ENCODE results near the gene GNGT1. TPM values are rescaled to one million over a fixed set of nuclear protein-coding genes. Genes with fewer than 3 reads are reported as not detected.

Gene GNGT1
- total and polyA plus RNA-seq, 2 of the 8 experiments (the other 6 are each of a cell fraction or from before 2014, with no cell fraction given): 0.26 TPM; not detected in 1

DNA sequence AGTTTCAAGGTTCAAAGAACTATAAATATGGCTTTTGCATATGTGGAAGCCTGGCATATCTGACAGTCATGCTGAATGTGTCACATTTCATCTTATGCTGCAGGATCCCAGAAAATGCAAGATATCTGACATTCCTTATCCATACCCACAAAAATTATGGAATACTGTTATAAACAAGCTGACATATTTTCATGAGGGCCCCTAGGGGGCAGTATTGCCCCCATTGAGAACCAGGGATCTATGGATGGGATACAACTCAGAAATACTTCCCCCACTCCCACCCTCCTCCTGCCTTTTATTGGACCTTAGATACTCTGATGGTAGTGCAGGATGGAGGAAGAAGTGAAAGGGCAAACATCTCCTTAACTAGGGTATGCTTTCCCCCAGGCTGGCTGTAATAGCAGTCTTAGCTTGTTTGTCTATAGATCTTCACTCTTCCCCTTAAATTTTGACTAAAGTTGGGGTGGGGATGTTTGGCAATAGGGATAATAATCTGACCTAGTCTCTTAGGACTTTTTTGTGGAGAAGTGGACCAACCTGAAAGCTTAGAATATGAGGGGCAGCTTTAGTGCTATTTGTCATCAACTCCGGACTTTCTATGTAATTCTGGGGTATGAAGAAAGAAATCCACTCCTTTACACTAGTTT is 3.5 kb upstream of the GNGT1 start:
- peak in 1 of 2 experiments; percentile 54 for DNase-seq (ENCODE audit: low read depth in 1 of 2, low spot score in 2 of 2)
- FAIRE-seq: peak; percentile 57

More for the DNA sequence above, 3.5 kb upstream of the GNGT1 start:
- Histone ChIP-seq H2BK5ac (ENCODE audit: low read depth, low read length) (no peak overlapping the region), H2AK5ac (ENCODE audit: low read depth, low read length) (no peak overlapping the region), H3K79me2 (ENCODE audit: control insufficient read depth in 1 of 2, insufficient read depth in 2 of 2, low read length in 2 of 2) (no peaks in the 10 kb centered on the region), H4K5ac (ENCODE audit: insufficient read length, low read depth, low read length) (no peak overlapping the region), H3K18ac (ENCODE audit: extremely low read depth, low read length) (no peak overlapping the region), H2BK12ac (ENCODE audit: low read depth, low read length) (no peak overlapping the region), H2BK120ac (replicated peaks; ENCODE audit: low read depth, low read length) (no peak overlapping the region), H3K23ac (ENCODE audit: insufficient read length) (no peak overlapping the region), H3K14ac (ENCODE audit: insufficient read length) (no peak overlapping the region), H4K8ac (ENCODE audit: extremely low read depth, insufficient read depth, low read length) (no peak overlapping the region), H3K27me3 (replicated peaks in 1 of 4; ENCODE audit: control insufficient read depth in 3 of 4, extremely low read depth in 1 of 4, insufficient read depth in 3 of 4, low read length in 3 of 4) (no peaks in the 10 kb centered on the region), H3K4me1 (replicated peaks in 1 of 4; ENCODE audit: control insufficient read depth in 3 of 4, insufficient read depth in 4 of 4, low read length in 3 of 4) (peaks cover 0 to 2% (median 0%) of the 10 kb centered on the region in 4 experiments; a peak in 1 of 7 replicates), H3K23me2 (ENCODE audit: low read depth, low read length) (no peaks in the 10 kb centered on the region), H3K79me1 (ENCODE audit: low read depth, low read length) (no peaks in the 10 kb centered on the region), H3K27ac (ENCODE audit: low read depth, low read length) (no peak overlapping the region), H3K4me3 (ENCODE audit: extremely low read depth in 1 of 4, insufficient read depth in 2 of 4, low read depth in 3 of 4, low read length in 4 of 4) (no peak overlapping the region), H3K4ac (replicated peaks; ENCODE audit: insufficient read length, low read depth, low read length) (no peak overlapping the region), H4K20me1 (replicated peaks in 1 of 2; ENCODE audit: control insufficient read depth in 1 of 2, insufficient read depth in 2 of 2, low read length in 2 of 2) (no peaks in the 10 kb centered on the region), H4K91ac (replicated peaks; ENCODE audit: insufficient read length, low read length) (no peak overlapping the region), H2AFZ (ENCODE audit: low read length) (no peak overlapping the region), H3K36me3 (ENCODE audit: control insufficient read depth in 2 of 4, insufficient read depth in 4 of 4, low read length in 3 of 4) (no peaks in the 10 kb centered on the region), H3K56ac (replicated peaks; ENCODE audit: insufficient read length, low read depth, low read length) (no peak overlapping the region), H3K9ac (replicated peaks in 1 of 4; ENCODE audit: extremely low read depth in 1 of 4, low read depth in 3 of 4, low read length in 3 of 4) (no peak overlapping the region), H2BK20ac (ENCODE audit: low read length) (no peak overlapping the region), H3K9me3 (ENCODE audit: insufficient read depth in 2 of 2, low read depth in 1 of 2, low read length in 1 of 2) (no peaks in the 10 kb centered on the region), H2BK15ac (ENCODE audit: low read length) (no peak overlapping the region), H3K4me2 (ENCODE audit: insufficient read depth in 1 of 2, low read depth in 2 of 2, low read length in 2 of 2) (no peak overlapping the region)
- TF ChIP-seq YY1 (IDR thresholded peaks at IDR 0.05; ENCODE audit: low read depth, low read length) (no peak), SUZ12 (IDR thresholded peaks at IDR 0.05; ENCODE audit: low read length) (no peak), TBP (IDR thresholded peaks at IDR 0.05; ENCODE audit: low read depth, low read length) (peak; percentile 67), ZNF274 (IDR thresholded peaks at IDR 0.05; ENCODE audit: borderline replicate concordance, extremely low read depth, low read length) (no peak), RAD21 (IDR thresholded peaks at IDR 0.05 in 1 of 2, conservative IDR thresholded peaks at IDR 0.05 in 1 of 2; ENCODE audit: low read depth in 2 of 2, low read length in 2 of 2) (peak; percentile 78 to 87)
- TF ChIP-seq, protein P1, sequence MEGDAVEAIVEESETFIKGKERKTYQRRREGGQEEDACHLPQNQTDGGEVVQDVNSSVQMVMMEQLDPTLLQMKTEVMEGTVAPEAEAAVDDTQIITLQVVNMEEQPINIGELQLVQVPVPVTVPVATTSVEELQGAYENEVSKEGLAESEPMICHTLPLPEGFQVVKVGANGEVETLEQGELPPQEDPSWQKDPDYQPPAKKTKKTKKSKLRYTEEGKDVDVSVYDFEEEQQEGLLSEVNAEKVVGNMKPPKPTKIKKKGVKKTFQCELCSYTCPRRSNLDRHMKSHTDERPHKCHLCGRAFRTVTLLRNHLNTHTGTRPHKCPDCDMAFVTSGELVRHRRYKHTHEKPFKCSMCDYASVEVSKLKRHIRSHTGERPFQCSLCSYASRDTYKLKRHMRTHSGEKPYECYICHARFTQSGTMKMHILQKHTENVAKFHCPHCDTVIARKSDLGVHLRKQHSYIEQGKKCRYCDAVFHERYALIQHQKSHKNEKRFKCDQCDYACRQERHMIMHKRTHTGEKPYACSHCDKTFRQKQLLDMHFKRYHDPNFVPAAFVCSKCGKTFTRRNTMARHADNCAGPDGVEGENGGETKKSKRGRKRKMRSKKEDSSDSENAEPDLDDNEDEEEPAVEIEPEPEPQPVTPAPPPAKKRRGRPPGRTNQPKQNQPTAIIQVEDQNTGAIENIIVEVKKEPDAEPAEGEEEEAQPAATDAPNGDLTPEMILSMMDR (IDR thresholded peaks at IDR 0.05; ENCODE audit: control extremely low read depth in 1 of 3, insufficient read depth in 1 of 3, low read depth in 1 of 3, low read length in 3 of 3): peak in 2 of 3 experiments; percentile 68 to 71; a peak in 3 of 4 replicates
- POLR2A ChIA-PET (ENCODE audit: partially characterized antibody): no interaction called here
- 83% methylated on average over 1 of the region's 1 CpG; no CpG with 5 or more reads in 1 of the 2 experiments for whole genome bisulfite sequencing, 2 experiments (ENCODE audit: extremely low coverage in 1 of 2, insufficient coverage in 1 of 2, insufficient read length in 1 of 2, insufficient replicate concordance in 2 of 2, low coverage in 1 of 2, low lambda C conversion rate in 2 of 2, missing lambda C conversion rate in 1 of 2)
- CTCF ChIA-PET (ENCODE audit: partially characterized antibody): interaction anchor here (0.5 to 4.6 kb wide), 28 partner anchors 8 to 530 kb away, joined by 3 to 47 read pairs (median 4); partner anchors contain the start of genes BET1, GNG11 and TFPI2
